NCI-H510A treated with DMSO at 0.1 percent for 48 hours (cell line): ENCODE data around the gene PLEKHG4B.

Source experiments
- DNase-seq: peaks from one replicate; lab custom pipeline; 2025; lab: John Stamatoyannopoulos, UW

The PLEKHG4B gene

DNA sequence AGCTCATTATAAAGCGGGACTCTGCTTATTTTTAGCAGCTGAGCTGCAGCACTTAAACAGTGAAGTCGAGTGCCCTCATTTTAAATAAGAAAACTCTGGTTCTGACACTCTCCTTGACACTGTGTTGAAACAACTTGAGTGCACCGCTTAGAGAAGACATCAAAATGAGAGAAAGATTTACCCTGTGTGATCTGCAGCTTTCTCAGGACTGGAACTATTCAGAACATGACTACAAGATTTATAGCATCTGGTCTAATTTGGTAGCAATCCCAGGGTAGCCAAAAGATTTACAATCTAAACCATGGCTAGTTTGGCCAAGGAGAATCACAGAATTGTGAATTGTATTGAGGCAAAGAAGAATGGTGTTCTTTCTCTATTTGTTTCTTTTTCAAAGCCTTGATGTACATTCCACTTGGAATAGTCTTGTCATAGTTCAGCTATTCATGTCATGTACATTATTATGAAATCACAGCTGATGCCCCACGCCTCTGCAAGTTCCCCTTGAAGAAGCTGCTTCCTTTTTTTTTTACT is 38.7 kb downstream of the PLEKHG4B start:
- DNase-seq, result no peak

DNA sequence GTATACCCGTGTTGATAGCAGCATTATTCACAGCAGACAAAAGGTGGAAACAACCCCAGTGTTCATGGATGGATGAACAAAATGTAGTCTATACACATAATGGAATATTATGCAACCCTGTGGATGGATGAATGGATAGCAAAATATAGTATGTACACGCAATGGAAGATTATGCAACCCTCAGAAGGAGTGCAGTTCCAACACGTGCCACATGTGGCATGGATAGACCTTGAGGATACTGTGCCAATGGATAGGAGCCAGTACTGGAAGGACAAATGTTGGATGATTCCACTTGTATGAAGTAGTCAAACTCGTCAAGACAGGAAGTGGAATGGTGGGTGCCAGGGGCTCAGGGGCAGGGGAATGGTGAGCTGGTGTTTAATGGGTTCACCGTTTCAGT is 44.9 kb downstream of the PLEKHG4B start:
- no peak for DNase-seq

GRCh38 chr5:137741-138140 is 45.8 kb downstream of the PLEKHG4B start:
- DNase-seq, result no peak

- no peak for DNase-seq
These were observed 47.0 kb downstream of the PLEKHG4B start for GRCh38 chr5:138936-139335.

DNA sequence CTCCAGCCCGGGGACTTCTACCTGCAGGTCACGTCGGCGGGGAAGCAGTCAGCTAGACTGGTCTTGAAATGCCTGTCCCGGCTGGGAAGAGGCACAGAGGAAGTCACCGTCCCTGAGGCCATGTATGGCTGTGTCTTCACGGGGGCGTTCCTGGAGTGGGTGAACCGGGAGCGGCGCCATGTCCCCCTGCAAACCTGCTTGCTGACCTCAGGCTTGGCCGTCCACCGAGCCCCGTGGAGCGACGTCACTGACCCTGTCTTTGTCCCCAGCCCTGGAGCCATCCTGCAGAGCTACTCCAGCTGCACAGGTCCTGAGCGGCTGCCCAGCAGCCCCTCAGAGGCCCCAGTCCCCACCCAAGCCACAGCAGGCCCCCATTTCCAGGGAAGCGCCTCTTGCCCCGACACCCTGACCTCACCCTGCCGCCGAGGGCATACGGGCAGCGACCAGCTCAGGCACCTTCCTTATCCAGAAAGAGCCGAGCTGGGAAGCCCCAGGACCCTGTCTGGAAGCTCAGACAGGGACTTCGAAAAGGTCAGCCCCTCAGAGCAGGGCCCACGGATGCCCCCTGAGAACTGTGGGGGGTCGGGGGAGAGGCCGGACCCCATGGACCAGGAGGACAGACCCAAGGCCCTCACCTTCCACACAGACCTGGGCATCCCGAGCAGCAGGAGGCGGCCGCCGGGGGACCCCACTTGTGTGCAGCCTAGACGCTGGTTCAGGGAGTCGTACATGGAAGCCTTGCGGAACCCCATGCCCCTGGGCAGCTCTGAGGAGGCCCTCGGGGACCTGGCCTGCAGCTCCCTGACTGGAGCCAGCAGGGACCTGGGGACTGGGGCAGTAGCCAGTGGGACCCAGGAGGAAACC is 47.8 kb downstream of the PLEKHG4B start:
- no peak for DNase-seq

DNA sequence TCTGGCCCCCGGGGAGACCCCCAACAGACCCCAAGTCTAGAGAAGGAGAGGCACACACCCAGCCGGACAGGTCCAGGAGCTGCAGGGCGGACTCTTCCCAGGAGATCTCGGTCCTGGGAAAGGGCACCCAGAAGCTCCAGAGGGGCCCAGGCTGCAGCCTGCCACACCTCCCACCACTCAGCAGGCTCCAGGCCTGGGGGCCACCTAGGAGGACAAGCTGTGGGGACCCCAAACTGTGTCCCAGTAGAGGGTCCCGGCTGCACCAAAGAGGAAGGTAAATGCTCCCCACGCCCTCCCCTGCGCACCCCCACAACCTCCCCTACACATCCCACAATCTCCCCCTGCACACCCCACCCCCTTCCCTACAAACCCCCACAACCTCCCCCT is 48.5 kb downstream of the PLEKHG4B start:
- no peak for DNase-seq

DNA sequence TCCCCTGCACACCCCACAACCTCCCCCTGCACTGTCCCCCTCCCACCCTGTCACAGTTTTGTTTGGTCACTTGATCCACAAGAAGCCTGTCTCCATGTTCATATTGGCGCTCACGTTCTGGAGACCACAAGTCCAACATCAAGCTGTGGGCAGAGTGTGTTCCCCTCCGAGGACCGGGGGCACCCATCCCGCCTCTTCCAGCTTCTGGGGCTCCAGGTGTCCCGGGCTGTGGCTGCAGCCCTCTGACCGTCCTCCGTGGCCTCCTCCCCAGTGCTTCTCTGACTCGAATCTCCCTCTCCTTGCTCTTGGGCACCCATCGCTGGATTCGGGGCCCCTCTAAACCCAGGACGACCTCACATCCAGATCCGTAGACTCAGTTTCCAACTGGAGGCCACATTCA is 49.2 kb downstream of the PLEKHG4B start:
- no peak for DNase-seq

DNA sequence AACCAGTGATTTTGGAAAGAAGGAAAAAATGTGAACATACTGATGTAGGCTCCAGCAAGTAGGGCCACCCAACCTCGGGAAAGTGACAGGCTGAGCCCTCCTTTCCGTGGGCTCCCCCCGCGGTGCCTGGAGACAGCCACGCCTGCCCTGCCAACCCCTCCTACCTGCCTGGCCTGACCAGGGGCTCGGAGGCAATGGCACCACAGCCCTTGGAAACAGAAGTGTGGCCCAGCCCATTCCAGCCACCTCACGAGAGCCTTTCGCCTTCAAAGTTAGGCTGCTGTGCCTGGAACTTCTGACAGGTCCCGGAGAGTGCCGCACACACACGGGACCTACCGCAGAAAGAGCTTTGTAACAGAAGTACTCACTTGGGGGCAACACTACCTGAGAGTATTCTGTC is 49.8 kb downstream of the PLEKHG4B start:
- DNase-seq, result no peak

DNA sequence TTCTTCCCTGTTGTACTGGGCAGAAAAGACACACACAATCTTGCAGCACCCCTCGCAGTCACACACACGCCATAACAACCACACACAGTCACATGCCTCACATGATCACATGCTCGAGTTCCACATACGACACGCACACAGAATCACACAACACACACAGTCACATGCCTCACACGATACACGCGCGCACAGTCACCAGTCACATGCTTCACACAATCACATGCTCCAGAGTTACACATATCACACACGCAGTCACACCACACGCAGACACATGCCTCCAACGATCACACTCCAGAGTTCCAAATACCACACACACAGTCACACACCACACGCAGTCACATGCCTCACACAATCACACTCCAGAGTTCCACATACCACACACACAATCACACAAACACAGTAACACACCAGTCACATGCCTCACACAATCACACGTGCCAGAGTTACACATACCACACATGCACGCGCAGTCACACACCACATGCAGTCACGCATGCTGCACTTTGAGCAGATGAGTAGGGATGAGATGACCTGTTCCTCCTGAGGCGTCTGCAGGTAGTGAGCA is 50.4 kb downstream of the PLEKHG4B start:
- DNase-seq, result no peak

DNA sequence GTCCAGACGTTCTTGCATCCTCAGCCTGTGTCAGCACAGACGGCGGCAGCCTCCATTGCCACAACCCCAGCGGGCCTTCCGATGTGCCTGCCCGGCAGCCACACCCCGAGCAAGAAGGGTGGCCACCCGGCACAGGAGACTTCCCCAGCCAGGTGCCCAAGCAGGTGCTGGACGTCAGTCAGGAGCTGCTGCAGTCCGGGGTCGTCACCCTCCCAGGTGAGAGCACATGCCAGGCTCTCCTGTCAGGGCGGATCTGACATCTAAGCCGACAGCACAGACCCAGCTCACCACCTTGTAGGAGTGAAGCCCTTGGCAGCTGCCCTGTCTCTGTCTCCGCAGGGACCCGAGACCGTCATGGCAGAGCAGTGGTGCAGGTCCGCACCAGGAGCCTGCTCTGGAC is 51.1 kb downstream of the PLEKHG4B start:
- DNase-seq, result no peak

DNA sequence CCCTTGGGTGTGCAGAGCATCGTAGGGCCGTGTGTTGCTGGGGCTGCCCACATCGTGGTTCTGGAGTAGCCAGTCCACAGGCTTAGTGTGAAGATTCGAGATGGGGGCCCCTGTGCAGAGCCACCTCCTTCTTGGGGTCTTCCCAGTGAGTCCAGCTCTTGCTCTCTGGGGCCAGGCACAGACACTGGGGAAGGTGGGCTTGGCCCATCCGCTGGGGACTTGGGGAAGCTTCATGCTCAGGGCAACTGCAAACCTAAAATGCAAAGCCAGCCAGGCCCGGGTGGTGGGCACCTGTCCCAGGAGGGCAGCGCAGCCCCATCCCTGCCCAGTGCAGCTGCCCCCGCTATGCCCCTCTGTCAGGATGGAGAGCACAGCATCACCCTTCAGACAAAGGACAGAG is 53.0 kb downstream of the PLEKHG4B start:
- no peak for DNase-seq

DNA sequence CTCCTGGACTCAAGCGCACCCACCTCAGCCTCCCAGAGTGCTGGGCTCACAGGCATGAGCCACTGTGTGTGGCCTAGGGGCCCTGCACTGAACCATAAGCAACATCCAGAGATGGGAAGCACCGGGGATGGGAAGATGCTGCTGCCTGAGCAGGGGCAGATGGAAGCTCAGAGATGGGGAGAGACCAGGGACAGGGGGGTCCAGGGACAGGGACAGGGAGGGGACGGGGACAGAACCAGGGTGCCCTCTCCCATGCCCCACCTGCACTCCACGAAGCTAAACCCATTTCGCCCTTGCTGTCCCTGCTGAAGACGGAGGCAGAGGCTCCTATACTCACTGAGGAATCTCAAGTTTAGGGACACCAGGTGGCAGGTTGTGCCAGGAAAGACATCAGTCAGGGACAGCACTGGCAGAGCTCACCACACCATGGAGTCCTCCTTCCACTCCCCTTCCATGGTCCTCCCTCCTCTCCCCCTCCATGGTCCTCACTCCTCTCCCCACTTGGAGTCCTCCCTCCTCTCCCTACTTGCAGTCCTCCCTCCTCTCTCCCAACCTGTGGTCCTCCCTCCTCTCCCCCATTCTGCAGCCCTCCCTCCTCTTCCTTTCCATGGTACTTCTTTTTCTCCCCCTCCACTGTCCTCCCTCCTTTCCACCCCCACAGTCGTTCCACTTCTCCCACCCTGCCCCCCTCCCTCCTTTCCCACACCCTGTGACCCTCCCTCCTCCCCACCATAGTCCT is 53.8 kb downstream of the PLEKHG4B start:
- DNase-seq, result no peak

- DNase-seq, result no peak
These were observed 55.8 kb downstream of the PLEKHG4B start for GRCh38 chr5:147751-148150.

DNA sequence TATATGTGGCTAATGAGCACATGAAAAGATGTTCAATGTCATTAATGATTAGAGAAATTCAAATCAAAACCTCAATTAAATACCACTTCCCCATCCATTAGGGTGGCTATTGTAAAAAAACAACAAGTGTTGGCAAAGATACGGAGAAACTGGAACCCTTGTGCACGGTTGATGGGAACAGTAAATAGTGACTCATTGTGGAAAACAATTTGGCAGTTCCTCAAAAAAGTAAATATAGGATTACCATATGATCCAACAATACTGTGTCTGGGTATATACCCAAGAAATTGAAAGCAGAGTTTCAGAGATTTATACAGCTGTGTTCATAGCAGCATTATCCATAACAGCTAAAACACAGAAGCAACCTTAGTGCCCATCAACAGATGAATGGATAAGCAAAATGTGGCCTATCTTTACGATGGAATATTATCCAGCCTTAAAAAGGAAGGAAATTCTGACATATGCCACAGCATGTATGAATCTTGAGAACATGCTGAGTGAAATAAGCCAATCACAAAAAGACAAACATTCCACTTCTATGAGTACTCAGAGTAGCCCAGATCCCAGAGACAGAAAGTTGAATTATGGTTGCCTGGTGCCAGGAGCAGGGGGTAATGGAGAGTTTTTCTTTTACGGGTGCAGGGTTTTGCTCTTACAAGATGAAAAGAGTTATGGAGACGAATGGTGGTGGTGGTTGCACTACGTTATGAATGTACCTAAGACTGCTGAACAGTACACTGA is 57.9 kb downstream of the PLEKHG4B start:
- DNase-seq, result peak; percentile 69

DNA sequence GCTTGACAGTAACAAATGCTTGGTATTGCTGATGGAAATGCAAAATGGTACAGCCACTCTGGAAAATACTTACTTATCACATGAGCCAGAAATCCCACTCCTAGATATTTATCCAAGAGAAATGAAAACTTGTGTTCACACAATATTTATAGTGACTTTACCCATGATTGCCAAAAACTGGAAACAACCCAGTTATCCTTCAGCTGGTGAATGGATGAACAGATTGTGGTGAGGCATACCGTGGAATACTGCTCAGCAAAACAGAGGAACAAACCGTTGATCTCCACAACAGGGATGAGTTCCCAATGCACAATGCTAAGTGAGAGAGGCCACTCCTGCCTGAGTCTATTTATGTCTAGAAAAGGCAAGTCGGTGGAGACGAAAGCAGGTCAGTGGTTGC is 58.8 kb downstream of the PLEKHG4B start:
- DNase-seq, result no peak

- no peak for DNase-seq
These were observed 60.1 kb downstream of the PLEKHG4B start for GRCh38 chr5:152077-152476.

DNA sequence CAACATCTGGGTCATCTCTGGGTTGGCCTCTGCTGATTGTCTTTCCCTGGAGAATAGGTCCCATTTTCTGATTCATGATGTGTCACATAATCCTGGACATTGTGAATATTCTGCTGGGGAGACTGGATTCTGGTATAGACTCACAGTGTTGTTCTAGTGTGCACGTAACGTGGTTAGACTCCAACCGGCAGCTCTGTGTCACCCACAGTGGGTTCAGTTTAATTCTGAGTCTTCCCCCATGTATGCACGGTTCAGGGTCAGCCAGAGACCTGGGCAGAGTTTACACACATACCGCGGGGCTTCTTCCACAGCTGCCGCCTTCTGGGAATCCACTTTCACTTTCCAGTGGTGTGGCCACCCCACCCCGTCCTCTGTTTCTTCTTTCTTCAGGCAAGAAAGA is 61.3 kb downstream of the PLEKHG4B start:
- DNase-seq, result no peak

- no peak for DNase-seq
These were observed 62.3 kb downstream of the PLEKHG4B start for GRCh38 chr5:154236-154635.

- DNase-seq, result no peak
These were observed 62.9 kb downstream of the PLEKHG4B start for GRCh38 chr5:154826-155225.

- DNase-seq, result no peak
These were observed 63.9 kb downstream of the PLEKHG4B start for GRCh38 chr5:155651-156410.

GRCh38 chr5:156411-157072 is 64.6 kb downstream of the PLEKHG4B start:
- no peak for DNase-seq
